ENCODE results near the gene TRIO. TPM values are rescaled to one million over a fixed set of nuclear protein-coding genes. Genes with fewer than 3 reads are reported as not detected.

Gene TRIO
- polyA plus RNA-seq, 1 donor (not counting 4 experiments of a cell fraction or from before 2014, with no cell fraction given): 57.2 TPM

- dilution Hi-C loops (cut with MboI; ENCODE audit: extremely low pct_ligation_motif_present, low sequenced_read_pairs): no loop called here
- FAIRE-seq: no peak
- peaks cover 2% of the 10 kb centered on the region for H4K20me1 ChIP-seq (ENCODE audit: control insufficient read depth, extremely low read depth, insufficient read depth, low read length)
- H3K9me1 ChIP-seq (ENCODE audit: control insufficient read depth, extremely low read depth, insufficient read depth, low read length): no peaks in the 10 kb centered on the region
- peaks cover 6% of the 10 kb centered on the region for H3K79me2 ChIP-seq (ENCODE audit: control insufficient read depth, insufficient read depth, low read length)
- DNase-seq (ENCODE audit: low read depth, low spot score): no peak
- no peak overlapping the region for H3K4me3 ChIP-seq (ENCODE audit: control insufficient read depth in 2 of 3, extremely low read depth in 1 of 3, insufficient read depth in 2 of 3, low read depth in 1 of 3, low read length in 3 of 3)
- H3K4me2 ChIP-seq (ENCODE audit: control insufficient read depth, extremely low read depth, insufficient read depth, low read depth, low read length): no peak overlapping the region
- H3K27me3 ChIP-seq (ENCODE audit: control insufficient read depth, extremely low read depth, insufficient read depth, low read length): no peaks in the 10 kb centered on the region
- H3K36me3 ChIP-seq (ENCODE audit: control insufficient read depth in 2 of 2, extremely low read depth in 1 of 2, insufficient read depth in 2 of 2, low read length in 2 of 2): peaks cover 33 to 39% of the 10 kb centered on the region in 2 experiments
- H3K4me1 ChIP-seq (ENCODE audit: control insufficient read depth, extremely low read depth, insufficient read depth, low read length): peaks cover 5% of the 10 kb centered on the region
- H3K27ac ChIP-seq (ENCODE audit: control insufficient read depth, insufficient read depth, low read length): no peak overlapping the region
- TF ChIP-seq EZH2 (IDR thresholded peaks at IDR 0.05; ENCODE audit: low read length): no peak
- TF ChIP-seq, protein P1, sequence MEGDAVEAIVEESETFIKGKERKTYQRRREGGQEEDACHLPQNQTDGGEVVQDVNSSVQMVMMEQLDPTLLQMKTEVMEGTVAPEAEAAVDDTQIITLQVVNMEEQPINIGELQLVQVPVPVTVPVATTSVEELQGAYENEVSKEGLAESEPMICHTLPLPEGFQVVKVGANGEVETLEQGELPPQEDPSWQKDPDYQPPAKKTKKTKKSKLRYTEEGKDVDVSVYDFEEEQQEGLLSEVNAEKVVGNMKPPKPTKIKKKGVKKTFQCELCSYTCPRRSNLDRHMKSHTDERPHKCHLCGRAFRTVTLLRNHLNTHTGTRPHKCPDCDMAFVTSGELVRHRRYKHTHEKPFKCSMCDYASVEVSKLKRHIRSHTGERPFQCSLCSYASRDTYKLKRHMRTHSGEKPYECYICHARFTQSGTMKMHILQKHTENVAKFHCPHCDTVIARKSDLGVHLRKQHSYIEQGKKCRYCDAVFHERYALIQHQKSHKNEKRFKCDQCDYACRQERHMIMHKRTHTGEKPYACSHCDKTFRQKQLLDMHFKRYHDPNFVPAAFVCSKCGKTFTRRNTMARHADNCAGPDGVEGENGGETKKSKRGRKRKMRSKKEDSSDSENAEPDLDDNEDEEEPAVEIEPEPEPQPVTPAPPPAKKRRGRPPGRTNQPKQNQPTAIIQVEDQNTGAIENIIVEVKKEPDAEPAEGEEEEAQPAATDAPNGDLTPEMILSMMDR (optimal IDR thresholded peaks at IDR 0.05 in 1 of 3, IDR thresholded peaks at IDR 0.05 in 1 of 3, conservative IDR thresholded peaks at IDR 0.05 in 1 of 3; ENCODE audit: extremely low read depth in 1 of 3, insufficient read depth in 2 of 3, low read length in 3 of 3): no peak
- H3K9ac ChIP-seq (ENCODE audit: control insufficient read depth, extremely low read depth, insufficient read depth, low read length): no peak overlapping the region
- H3K9me3 ChIP-seq (ENCODE audit: control insufficient read depth, low read depth, low read length): no peaks in the 10 kb centered on the region
- no peak overlapping the region for H2AFZ ChIP-seq (ENCODE audit: control insufficient read depth, low read length)
Observed at GRCh38 chr5:14376789-14377188, 233.6 kb downstream of the TRIO start.

- no peaks in the 10 kb centered on the region for H3K9me3 ChIP-seq (ENCODE audit: control insufficient read depth, low read depth, low read length)
- no peak for FAIRE-seq
- peaks cover 5% of the 10 kb centered on the region for H3K79me2 ChIP-seq (ENCODE audit: control insufficient read depth, insufficient read depth, low read length)
- H3K4me1 ChIP-seq (ENCODE audit: control insufficient read depth, extremely low read depth, insufficient read depth, low read length): no peaks in the 10 kb centered on the region
- H3K9me1 ChIP-seq (ENCODE audit: control insufficient read depth, extremely low read depth, insufficient read depth, low read length): no peaks in the 10 kb centered on the region
- no peaks in the 10 kb centered on the region for H4K20me1 ChIP-seq (ENCODE audit: control insufficient read depth, extremely low read depth, insufficient read depth, low read length)
- no peak overlapping the region for H3K4me2 ChIP-seq (ENCODE audit: control insufficient read depth, extremely low read depth, insufficient read depth, low read depth, low read length)
- no peak for DNase-seq (ENCODE audit: low read depth, low spot score)
- no peak overlapping the region for H2AFZ ChIP-seq (ENCODE audit: control insufficient read depth, low read length)
- no peak for TF ChIP-seq EZH2 (IDR thresholded peaks at IDR 0.05; ENCODE audit: low read length)
- TF ChIP-seq, protein P1 (optimal IDR thresholded peaks at IDR 0.05 in 1 of 3, IDR thresholded peaks at IDR 0.05 in 1 of 3, conservative IDR thresholded peaks at IDR 0.05 in 1 of 3; ENCODE audit: extremely low read depth in 1 of 3, insufficient read depth in 2 of 3, low read length in 3 of 3): no peak
- H3K27ac ChIP-seq (ENCODE audit: control insufficient read depth, insufficient read depth, low read length): no peak overlapping the region
- H3K9ac ChIP-seq (ENCODE audit: control insufficient read depth, extremely low read depth, insufficient read depth, low read length): no peak overlapping the region
- H3K36me3 ChIP-seq (ENCODE audit: control insufficient read depth in 2 of 2, extremely low read depth in 1 of 2, insufficient read depth in 2 of 2, low read length in 2 of 2): peaks cover 28 to 46% of the 10 kb centered on the region in 2 experiments
- dilution Hi-C loops (cut with MboI; ENCODE audit: extremely low pct_ligation_motif_present, low sequenced_read_pairs): no loop called here
- H3K4me3 ChIP-seq (ENCODE audit: control insufficient read depth in 2 of 3, extremely low read depth in 1 of 3, insufficient read depth in 2 of 3, low read depth in 1 of 3, low read length in 3 of 3): no peak overlapping the region
- H3K27me3 ChIP-seq (ENCODE audit: control insufficient read depth, extremely low read depth, insufficient read depth, low read length): no peaks in the 10 kb centered on the region
Observed at GRCh38 chr5:14379739-14380497, 236.8 kb downstream of the TRIO start.

All from keratinocyte (primary cell).